Glutamatergic neuron (in vitro differentiated cells): ENCODE data around the gene ZNF407. TPM values are rescaled to one million over a fixed set of nuclear protein-coding genes. Genes with fewer than 3 reads are reported as not detected.

Experiments
- DNase-seq: peaks from one replicate; pipeline ENCODE4 v3.0.0; 2022
- H3K27ac Mint-ChIP-seq: one replicate; pipeline ENCODE4 v1.8.0; 2020; ENCODE audit warnings: mild to moderate bottlenecking, mixed read lengths, inconsistent platforms; ENCODE audit not compliant: unreplicated experiment
- H3K27me3 Mint-ChIP-seq: one replicate; pipeline ENCODE4 v1.8.0; 2020; ENCODE audit warnings: mild to moderate bottlenecking, moderate library complexity, mixed read lengths, inconsistent platforms; ENCODE audit not compliant: unreplicated experiment
- H3K36me3 Mint-ChIP-seq: one replicate; pipeline ENCODE4 v1.8.0; 2020; ENCODE audit warnings: mild to moderate bottlenecking, mixed read lengths, inconsistent platforms; ENCODE audit not compliant: unreplicated experiment
- H3K4me1 Mint-ChIP-seq: one replicate; pipeline ENCODE4 v1.8.0; 2020; ENCODE audit warnings: mild to moderate bottlenecking, low read depth, mixed read lengths, inconsistent platforms; ENCODE audit not compliant: unreplicated experiment
- H3K4me3 Mint-ChIP-seq: one replicate; pipeline ENCODE4 v1.8.0; 2020; ENCODE audit warnings: mild to moderate bottlenecking, mixed read lengths, inconsistent platforms; ENCODE audit not compliant: unreplicated experiment
- H3K9me3 Mint-ChIP-seq: one replicate; pipeline ENCODE4 v1.8.0; 2020; ENCODE audit warnings: mild to moderate bottlenecking, moderate library complexity, mixed read lengths, inconsistent platforms; ENCODE audit not compliant: unreplicated experiment
- total RNA-seq: library from RNA; stranded (reverse); fragmentation: NEBNext Ultra II Directional; extraction: Animal tissue kit (Norgen Biotek cat#: 25700); gene quantifications from one replicate; pipeline ENCODE4 v1.2.1, GENCODE V29; 2021; ENCODE audit not compliant: unreplicated experiment
- TF ChIP-seq, protein P1 (sequence below): fragments of 200-600 bp; sonication (generic); IDR thresholded peaks from one replicate; pipeline ENCODE4 v1.5.0; 2021; ENCODE audit not compliant: partially characterized antibody, unreplicated experiment

Gene ZNF407
- total RNA-seq, 1 donor from 2014 or later: 15.8 TPM

DNA sequence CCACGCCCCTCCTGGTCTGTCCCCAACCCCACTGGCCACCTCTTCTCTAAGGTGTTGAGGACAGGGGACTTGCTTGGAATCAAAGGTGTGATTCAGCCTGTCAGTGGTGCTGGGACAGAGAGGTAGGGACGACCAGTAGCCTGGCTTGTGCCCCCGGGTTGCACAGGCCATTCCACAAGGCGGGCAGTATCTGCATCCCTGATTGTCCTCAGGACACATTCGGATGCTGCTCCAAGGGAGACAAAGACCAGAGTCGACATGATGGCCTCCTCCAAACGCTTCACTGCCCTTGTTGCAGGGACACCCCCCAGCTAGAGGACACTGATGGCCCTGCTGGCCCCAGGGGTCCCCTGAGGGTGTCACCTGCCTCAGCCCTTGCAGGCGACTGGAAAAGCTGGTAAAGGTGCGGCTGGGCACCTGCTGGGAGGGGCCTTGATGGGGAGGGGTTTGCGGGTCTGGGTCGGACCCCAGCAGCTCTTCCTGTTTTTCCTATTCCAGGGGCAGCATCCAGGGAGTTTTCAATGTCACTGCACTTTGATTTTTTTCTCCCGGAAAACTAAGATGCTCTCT is 513.3 kb downstream of the ZNF407 start:
- no peaks in the 10 kb centered on the region for H3K36me3 Mint-ChIP-seq

GRCh38 chr18:75111760-75112159 is 514.1 kb downstream of the ZNF407 start:
- Mint-ChIP-seq H3K9me3 (no peaks in the 10 kb centered on the region), H3K4me3 (no peak overlapping the region), H3K36me3 (no peaks in the 10 kb centered on the region), H3K27ac (no peak overlapping the region), H3K27me3 (no peaks in the 10 kb centered on the region), H3K4me1 (peaks cover 6% of the 10 kb centered on the region)
- DNase-seq: no peak
- TF ChIP-seq, protein P1, sequence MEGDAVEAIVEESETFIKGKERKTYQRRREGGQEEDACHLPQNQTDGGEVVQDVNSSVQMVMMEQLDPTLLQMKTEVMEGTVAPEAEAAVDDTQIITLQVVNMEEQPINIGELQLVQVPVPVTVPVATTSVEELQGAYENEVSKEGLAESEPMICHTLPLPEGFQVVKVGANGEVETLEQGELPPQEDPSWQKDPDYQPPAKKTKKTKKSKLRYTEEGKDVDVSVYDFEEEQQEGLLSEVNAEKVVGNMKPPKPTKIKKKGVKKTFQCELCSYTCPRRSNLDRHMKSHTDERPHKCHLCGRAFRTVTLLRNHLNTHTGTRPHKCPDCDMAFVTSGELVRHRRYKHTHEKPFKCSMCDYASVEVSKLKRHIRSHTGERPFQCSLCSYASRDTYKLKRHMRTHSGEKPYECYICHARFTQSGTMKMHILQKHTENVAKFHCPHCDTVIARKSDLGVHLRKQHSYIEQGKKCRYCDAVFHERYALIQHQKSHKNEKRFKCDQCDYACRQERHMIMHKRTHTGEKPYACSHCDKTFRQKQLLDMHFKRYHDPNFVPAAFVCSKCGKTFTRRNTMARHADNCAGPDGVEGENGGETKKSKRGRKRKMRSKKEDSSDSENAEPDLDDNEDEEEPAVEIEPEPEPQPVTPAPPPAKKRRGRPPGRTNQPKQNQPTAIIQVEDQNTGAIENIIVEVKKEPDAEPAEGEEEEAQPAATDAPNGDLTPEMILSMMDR: no peak

More for the DNA sequence above, 513.3 kb downstream of the ZNF407 start:
- DNase-seq: no peak
- TF ChIP-seq, protein P1: no peak
- Mint-ChIP-seq H3K27ac (no peak overlapping the region), H3K4me3 (no peak overlapping the region), H3K4me1 (peaks cover 6% of the 10 kb centered on the region), H3K9me3 (no peaks in the 10 kb centered on the region), H3K27me3 (no peaks in the 10 kb centered on the region)

- Mint-ChIP-seq H3K4me1 (peaks cover 6% of the 10 kb centered on the region), H3K27ac (no peak overlapping the region), H3K4me3 (no peak overlapping the region), H3K9me3 (no peaks in the 10 kb centered on the region), H3K27me3 (no peaks in the 10 kb centered on the region), H3K36me3 (no peaks in the 10 kb centered on the region)
- no peak for DNase-seq
- TF ChIP-seq, protein P1: no peak
Measured at GRCh38 chr18:75112186-75113096, 514.8 kb downstream of the ZNF407 start.

DNA sequence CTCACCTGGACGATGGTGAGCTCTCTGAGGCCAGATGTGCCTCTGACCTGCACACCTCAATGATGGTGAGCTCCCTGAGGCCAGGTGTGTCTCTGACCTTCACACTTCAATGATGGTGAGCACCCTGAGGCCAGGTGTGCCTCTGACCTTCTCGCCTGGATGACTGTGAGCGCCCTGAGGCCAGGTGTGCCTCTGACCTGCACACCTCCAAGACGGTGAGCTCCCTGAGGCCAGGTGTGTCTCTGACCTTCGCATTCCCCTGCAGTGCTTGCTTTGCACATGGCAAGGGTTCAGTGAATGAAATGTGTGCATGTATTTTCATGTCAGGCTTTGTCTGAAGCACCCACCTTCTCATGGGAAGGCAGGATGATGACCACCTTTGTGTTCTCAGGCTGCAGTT is 515.8 kb downstream of the ZNF407 start:
- H3K4me3 Mint-ChIP-seq: no peak overlapping the region
- no peaks in the 10 kb centered on the region for H3K27me3 Mint-ChIP-seq
- no peaks in the 10 kb centered on the region for H3K36me3 Mint-ChIP-seq
- H3K9me3 Mint-ChIP-seq: no peaks in the 10 kb centered on the region
- TF ChIP-seq, protein P1: no peak
- H3K27ac Mint-ChIP-seq: no peak overlapping the region
- DNase-seq: no peak
- peaks cover 6% of the 10 kb centered on the region for H3K4me1 Mint-ChIP-seq

DNA sequence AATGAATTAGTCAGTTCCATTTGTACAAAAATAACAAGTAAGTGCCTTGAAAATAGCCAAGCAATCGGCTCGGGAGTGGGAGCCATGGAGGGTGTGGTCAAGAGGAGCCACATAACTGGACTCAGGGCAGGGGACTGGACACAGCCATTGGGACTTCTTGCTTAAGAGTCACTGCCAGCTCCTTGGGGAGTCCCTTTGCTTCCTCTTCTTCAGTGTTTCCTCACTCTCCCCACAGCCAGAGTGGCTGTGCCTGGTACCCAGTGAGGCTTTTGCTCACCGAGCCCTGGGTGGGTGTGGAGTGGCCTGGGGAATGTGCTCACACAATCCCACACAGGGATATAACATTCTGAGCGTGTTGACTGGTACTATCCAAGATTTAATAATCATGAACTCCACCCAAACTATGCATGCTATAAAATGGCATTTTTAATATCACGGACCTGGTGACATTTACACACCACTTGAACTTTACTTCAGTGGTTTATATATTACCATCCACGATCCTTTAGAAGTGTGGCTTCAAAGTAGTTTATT is 516.6 kb downstream of the ZNF407 start:
- no peak for DNase-seq
- Mint-ChIP-seq H3K27me3 (no peaks in the 10 kb centered on the region), H3K4me1 (peaks cover 4% of the 10 kb centered on the region), H3K4me3 (no peak overlapping the region), H3K9me3 (no peaks in the 10 kb centered on the region), H3K36me3 (no peaks in the 10 kb centered on the region), H3K27ac (no peak overlapping the region)
- TF ChIP-seq, protein P1: no peak
